GM18951 (cell line): ENCODE results near the gene OR2A25.
"Not testable (repeated sequence)": the region's sequence is repeated elsewhere in the genome, so short reads cannot be mapped to it uniquely, and the experiment has no call there.

ENCODE experiments used
- POLR2A ChIP-seq: IDR thresholded peaks from 4 replicates; pipeline ENCODE4 v1.6.1; 2011; ENCODE audit warnings: mild to moderate bottlenecking; ENCODE audit not compliant: insufficient read length, insufficient read depth; ENCODE audit errors: extremely low read depth
- in situ Hi-C: fragments of 300-500 bp; cut with MboI; formaldehyde crosslinking; loops from one replicate; pipeline ENCODE4 v1.12.0; 2022; ENCODE audit warnings: low sequenced_read_pairs, mixed read lengths, inconsistent platforms; ENCODE audit not compliant: unreplicated experiment

Gene OR2A25

DNA sequence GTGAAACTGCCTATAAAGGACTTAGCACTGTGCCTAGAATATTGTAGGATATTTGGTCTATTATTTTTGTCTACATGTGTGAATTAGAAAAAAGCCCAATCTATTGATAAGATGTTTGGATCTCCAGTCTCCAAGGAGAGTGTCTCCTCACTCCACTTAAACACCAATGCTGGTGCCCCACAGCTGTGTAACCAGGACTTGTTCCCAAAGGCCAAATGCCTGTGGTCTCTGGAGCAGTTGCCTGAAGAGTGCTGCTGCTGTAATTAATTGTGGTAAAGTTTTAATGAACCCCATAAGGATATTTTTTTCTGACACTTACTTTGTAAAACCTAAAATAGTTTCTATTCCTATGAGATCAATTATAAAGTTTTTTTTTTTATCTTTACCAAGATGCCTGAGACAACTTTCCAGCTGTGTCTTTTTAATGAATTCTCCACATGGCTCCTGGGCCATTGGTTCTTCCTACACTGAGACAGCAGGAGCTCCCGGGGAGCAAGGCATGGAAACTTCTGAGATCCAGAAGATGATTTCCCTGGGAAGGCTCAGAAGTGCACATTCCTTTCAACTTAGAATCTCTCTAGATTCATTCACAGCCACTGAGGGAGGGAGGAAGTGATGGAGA lies 32.1 kb upstream of the OR2A25 start:
- in situ Hi-C loops = no loop called here
- TF ChIP-seq POLR2A = no peak

DNA sequence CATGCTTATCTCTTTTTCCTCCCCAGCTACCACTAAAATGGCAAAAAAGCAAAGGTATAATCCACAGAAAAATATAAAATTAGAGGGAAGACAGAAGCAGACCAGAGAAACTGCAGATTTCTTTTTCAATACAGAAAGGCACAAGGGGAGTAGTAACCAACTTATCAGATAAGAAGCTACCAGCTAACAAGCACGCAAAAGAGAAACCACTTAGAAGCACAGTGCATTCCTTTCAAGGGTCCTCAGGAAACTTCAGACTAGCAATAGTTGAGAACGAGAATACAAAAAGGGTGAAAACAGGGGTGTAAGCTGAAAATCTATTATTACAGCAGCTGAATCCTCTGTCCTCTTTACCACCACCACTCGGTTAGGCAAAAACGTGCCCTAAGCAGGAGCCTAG lies 30.7 kb upstream of the OR2A25 start:
- no peak for TF ChIP-seq POLR2A
- in situ Hi-C loops = no loop called here

DNA sequence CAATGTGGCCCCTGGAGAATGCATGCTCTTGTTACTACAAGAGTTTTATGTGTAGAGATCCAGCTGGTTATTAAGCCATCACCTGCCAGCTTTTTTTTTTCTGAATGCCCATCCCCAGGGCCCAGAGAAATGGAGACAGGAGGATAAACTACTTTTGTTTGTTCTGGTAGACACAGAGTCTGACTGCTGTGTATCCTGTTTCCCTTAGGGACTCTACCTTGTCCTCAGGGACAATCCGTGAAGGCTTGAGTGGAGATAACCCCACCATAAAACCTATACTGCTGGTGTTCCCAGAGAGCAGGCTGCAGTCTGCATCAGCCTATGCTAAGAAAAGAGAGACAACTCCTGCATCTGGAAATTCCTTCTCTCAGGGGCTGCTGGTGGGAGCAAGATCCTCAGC lies 21.0 kb upstream of the OR2A25 start, which contains the start of gene OR2A5:
Gene OR2A5 (plus strand): TSS at position 301 of the 400 bp plus-strand sequence. CDS start 1,454 bp downstream, outside the sequence.
- TF ChIP-seq POLR2A = no peak
- in situ Hi-C loops = no loop called here

DNA sequence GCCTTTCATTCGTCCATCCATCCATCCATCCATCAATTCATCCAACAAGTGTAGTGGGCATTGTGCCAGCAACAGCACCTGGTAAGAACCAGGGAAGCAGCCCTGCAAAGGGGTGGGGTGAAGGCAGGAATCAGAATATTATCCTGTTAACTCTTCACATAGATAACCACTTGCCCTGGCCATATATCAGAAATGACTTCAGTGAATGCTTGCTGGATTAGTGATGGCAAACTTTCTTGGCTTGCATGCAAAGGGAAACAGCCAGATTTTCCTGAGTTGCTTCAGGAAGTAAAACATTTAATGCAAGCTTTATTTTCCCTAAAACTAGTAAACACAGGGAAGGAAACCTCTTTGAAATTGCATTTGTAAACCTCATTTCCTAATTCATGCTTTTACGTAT lies 20.1 kb upstream of the OR2A25 start:
- in situ Hi-C loops = no loop called here
- no peak for TF ChIP-seq POLR2A

DNA sequence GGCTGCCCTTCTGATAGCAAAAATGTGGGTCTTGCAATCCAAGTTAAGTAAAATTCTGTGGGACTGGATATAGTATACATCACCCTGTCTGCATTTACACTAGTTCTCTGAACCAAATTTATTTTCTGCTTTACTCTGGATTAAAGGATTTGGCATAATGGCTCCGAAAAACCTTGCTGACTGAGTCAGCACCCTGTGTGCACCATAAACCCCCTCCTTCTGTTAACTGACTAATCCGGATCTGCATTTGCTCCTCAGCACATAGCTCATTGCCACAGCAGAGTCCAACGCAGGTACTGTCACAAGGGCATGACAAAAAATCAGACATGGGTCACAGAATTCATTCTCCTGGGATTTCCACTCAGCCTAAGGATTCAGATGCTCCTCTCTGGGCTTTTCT lies 19.5 kb upstream of the OR2A25 start:
- TF ChIP-seq POLR2A = no peak
- in situ Hi-C loops = no loop called here

DNA sequence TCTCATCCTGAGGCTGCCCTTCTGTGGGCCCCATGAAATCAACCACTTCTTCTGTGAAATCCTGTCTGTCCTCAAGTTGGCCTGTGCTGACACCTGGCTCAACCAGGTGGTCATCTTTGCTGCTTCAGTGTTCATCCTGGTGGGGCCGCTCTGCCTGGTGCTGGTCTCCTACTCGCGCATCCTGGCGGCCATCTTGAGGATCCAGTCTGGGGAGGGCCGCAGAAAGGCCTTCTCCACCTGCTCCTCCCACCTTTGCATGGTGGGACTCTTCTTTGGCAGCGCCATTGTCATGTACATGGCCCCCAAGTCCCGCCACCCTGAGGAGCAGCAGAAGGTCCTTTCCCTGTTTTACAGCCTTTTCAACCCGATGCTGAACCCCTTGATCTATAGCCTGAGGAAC lies 18.7 kb upstream of the OR2A25 start:
- in situ Hi-C loops = not testable (repeated sequence)

DNA sequence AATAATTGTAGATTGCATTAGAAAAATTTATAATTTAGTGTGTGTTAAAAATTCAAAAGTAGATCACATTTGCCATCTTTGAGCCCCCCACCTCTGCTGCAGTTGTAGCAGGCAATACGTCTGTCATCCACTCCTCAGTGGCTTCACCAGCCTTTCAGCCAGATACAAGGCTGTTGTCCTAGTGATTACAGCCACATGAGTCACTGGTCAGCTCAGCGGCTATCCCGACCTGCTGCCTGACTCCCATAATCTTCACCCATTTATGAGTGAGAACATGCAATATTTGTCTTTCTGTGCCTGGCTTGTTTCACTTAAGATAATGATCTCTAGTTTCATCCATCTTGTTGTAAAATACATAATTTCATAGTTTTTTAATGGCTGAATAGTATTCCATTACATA lies 11.7 kb upstream of the OR2A25 start:
- TF ChIP-seq POLR2A = no peak
- in situ Hi-C loops = no loop called here

DNA sequence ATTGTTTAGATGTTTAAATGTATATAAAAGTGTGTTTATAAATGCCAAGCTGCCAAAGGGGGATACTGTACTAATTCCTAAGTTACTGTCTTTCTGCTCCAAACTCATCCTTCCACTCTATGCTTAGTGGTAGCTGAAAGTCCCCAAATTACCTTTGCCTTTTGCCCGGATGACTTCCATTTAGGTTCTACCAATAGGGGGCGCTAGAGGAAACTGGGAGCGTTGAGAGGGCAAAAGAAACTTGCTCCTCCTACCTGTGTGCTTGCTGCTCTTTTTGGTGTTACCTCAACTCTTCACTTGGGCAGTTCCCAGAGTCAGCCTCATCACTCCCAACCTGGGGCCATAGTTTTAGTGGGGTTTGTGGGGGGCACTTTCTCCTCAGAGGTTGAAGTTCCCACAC lies 5.9 kb upstream of the OR2A25 start:
- TF ChIP-seq POLR2A = no peak
- in situ Hi-C loops = no loop called here

DNA sequence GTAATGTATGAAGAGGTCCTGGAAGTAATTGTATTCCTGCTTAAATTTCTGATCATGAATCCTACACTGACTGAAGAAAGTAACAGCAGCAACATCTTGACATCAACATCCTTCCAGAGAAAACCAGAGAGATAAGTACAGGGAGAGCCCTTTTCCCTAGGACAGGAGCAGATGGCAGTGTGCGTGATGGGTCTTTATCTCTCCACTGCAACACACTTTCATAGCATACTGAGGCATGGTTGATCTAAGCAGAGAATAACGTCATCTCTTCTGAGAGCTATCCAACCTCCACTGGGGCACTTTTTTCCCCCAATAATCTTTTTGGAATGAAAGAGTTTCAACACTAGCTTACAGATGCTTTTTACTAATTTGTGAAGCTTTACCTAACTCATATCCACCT lies 342 bp downstream of the OR2A25 start:
- in situ Hi-C loops = no loop called here
- TF ChIP-seq POLR2A = no peak

DNA sequence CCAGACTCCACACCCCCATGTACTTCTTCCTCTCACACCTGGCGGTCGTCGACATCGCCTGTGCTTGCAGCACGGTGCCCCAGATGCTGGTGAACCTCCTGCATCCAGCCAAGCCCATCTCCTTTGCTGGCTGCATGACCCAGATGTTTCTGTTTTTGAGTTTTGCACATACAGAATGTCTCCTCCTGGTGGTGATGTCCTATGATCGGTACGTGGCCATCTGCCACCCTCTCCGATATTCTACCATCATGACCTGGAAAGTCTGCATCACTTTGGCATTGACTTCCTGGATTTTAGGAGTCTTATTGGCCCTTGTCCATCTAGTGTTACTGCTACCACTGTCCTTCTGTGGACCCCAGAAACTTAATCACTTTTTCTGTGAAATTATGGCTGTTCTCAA lies 4.8 kb downstream of the OR2A25 start:
- in situ Hi-C loops = no loop called here

DNA sequence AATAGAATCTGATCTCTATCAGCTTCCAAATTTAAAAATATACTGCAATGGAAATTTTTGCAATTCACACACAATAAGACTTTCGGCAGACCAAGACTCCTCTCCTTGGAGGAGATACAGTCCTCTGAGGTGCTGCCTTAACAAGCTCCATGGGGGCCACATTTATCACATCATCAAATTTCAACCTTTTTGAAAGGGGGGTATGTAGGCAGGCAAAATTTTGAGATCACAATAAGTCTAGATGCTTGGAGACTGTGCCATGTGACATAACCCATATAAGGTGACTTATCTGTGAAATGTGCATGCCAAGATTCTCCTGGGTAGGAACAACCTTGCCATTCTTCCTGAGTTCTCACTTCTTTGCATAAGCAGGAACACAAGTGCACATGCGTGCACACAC lies 16.4 kb downstream of the OR2A25 start, which contains the start of gene OR2A12:
Gene OR2A12 (plus strand): TSS at position 301 of the 400 bp plus-strand sequence. CDS start 8,830 bp downstream, outside the sequence.
- in situ Hi-C loops = no loop called here

More for the DNA sequence above, 4.8 kb downstream of the OR2A25 start:
- TF ChIP-seq POLR2A = no peak

DNA sequence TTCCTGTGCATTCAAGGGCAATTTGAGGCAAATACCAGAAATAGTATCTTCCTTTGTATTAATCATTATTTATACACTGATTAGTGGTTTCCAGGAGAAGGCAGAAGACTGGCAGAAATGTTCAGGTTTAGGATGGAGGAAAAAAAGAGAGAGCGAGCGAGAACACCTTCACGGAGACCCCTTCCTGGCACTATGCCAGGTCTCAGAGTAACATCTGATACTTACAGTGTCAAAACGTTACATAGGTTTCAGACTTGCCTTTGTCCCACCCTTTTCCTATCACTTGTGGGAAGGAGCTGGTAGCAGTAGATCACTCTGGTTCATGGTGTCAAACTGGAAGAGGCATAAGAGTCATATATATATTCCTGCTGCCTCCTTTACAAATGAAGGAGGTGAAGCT lies 17.1 kb downstream of the OR2A25 start:
- no peak for TF ChIP-seq POLR2A

More for the DNA sequence above, 16.4 kb downstream of the OR2A25 start, which contains the start of gene OR2A12:
- no peak for TF ChIP-seq POLR2A

DNA sequence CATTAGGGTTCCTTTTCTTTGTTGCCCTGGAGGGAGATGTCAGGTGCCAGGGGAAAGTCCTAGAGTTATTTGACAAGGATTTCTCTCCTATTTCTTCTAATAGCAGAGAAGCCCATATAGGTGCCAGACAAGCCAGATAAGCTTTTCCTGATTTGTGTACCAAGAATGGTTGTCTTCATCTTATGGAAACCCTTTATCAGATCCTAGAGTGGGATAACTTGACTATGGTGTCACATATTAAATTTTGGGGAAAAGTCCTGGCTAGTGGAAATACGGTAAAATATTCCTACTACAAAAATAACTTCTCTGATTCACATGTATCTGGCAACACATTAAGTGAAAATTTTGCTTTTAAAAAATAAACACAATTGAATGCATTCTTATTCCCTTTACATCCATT lies 17.6 kb downstream of the OR2A25 start:
- in situ Hi-C loops = no loop called here
- TF ChIP-seq POLR2A = no peak

More for the DNA sequence above, 17.1 kb downstream of the OR2A25 start:
- in situ Hi-C loops = no loop called here

DNA sequence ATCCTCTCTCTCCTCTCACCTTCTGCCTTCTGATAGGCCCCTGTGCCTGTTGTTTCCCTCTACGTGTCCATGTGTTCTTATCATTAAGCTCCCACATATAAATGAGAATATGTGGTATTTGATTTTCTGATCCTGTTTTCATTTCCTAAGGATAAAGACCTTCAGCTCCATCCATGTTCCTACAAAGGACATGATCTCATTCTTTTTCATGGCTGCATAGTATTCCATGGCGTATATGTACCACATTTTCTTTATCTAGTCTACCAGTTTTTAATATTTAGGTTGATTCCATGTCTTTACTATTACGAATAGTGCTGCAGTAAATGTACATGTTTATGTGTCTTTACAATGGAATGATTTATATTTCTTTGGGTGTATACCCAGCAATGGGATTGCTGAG lies 21.1 kb downstream of the OR2A25 start:
- TF ChIP-seq POLR2A = no peak
- in situ Hi-C loops = no loop called here

DNA sequence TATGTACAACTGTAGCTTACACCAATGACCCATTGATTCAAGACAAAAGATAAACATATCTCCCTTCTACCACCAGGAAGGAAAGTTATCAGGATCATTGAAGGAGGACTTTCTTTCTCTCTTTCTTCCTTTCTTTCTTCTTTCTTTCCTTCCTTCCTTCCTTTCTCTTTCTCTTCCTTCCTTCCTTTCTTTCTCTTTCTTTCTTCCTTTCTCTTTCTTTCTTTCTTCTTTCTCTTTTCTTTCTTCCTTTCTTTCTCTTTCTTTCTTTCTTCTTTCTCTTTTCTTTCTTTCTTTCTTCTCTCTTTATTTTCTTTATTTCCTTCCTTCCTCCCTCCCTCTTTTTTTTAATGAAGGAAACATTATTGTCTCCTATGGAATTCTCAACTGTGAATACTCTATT lies 29.2 kb downstream of the OR2A25 start:
- in situ Hi-C loops = no loop called here
- no peak for TF ChIP-seq POLR2A
